NCI-H226 (cell line): ENCODE results near the gene CDC37.

Experiments
- DNase-seq: peaks from one replicate; pipeline ENCODE4 v3.0.0-alpha.2; 2015

Gene CDC37

DNA sequence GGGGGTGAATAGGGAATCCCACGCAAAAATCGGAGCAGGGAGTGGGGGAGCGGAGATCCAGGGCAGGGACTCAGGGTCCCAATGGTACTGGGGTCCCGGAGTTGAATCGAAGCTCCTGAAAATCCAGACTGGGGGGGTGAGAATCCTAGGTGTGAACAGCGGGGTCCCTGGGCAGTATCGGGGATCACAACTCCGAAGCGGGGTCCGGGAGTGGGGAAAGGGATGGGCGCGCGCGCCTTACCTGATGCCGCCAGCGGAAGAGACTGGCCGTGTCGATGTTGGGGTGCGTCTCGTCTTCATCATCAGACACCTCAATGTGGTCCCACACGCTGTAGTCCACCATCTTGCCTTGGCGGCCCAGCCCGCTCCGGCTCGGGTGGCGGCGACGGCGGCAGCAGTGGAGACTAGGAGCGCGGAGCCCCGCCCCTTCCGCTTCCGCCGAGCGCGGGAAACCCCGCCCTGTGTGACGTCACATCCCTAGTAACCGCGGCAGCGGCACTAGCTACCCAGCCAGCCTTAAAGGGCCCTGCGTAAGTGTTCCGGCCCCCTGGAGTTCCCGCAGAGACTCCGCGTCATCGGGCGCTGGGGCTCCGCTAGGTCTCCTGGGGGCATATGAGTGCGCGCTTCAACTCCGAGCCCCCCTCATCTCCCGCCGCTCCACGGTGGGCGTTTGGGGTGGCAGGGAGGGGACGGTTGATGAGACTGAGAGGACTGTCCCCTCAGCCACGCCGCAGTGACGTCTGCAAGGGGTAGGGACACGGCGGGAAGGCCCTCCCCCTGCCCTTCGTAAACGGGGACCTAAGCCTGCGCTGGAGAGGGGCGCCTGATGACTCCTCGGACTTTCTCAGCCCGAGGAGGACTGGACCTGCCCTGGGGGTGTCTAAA lies at the start of gene CDC37:
CDC37 (minus strand) TSS at position 406 of the 885 bp plus-strand sequence; CDS start at position 343, 63 bp downstream.
- peak; percentile 94 for DNase-seq

DNA sequence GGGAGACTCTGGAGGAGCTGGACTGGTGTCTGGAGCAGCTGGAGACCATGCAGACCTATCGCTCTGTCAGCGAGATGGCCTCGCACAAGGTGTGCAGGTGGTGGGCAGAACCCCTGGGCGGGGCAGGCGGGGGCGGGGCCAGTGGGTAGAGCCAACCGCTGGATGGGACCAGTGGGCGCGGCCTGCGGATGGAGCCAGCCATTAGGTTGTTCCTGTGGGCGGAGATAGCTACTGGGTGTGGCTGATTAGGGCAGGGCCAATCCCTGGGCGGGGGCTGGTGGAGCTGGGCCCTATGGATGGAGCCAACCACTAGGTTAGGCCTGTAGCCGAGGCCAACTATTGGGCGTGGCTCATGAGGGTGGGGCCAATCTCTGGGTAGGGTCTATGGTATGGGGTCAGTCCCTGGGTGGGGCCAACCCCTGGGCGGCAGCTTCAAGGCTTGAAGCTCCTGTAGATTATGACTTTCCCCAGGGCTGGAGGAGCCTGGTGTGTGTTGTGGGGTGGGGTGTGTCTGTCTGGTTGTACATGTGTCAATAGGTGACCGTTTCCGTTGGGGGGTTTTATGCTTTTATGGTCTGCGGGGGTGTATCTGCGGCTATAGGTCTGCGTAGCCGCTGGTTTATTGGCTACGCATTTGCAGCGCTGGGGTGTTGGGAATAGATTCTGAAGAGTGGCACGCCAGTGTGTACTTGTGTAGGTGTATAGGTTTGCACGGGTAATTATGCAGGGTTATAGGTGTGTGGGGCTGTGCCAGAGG lies 47.7 kb upstream of the CDC37 start:
- peak; percentile 30 for DNase-seq

DNA sequence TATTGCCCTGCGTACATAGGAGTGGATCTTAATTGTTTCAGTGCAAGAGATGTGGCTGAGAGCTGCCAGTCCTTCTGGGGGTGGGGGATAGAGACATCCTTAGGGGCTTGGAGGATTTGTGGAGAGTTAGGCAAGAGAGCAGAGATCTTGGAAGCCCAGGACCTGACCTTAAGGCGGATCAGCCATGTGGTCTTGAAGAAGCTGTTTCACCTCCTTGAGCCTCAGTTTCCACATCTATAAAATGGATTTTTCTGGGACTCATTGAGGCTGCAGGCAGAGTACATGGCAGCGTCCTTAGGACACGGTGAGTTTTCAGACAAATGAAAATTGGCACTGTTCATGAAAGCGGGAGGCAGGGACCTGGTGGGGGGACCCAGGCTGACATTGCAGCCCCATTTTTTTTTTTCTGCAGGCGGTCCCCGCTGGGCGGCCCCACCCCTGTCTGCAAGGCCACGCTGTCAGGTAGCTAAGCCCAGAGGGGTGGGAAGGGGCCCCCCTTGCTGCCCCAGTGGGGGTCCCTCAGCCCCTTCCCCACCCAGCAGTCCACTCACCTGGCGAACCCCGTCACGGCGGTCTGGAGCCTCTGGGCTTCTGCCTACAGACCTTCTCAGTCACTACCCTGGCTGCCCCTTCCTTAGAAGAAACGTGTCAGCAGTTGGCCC lies 47.0 kb upstream of the CDC37 start:
- no peak for DNase-seq

DNA sequence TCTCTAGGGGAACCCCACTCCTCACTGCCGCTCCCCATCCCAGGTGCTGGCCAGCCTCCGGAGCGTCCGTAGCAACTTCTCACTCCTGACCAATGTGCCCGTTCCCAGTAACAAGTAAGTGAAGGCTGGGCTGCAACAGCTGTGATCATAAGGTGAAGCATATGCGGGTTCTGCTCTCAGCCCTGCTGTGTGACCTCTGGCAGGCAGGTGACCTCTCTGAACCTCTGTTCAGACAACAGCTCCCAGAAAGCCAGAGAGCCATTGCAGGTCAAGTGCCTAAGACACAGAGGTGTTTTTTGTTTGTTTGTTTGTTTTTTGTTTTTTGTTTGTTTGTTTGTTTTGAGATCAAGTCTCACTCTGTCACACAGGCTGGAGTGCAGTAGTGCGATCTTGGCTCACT lies 45.7 kb upstream of the CDC37 start:
- DNase-seq: no peak

DNA sequence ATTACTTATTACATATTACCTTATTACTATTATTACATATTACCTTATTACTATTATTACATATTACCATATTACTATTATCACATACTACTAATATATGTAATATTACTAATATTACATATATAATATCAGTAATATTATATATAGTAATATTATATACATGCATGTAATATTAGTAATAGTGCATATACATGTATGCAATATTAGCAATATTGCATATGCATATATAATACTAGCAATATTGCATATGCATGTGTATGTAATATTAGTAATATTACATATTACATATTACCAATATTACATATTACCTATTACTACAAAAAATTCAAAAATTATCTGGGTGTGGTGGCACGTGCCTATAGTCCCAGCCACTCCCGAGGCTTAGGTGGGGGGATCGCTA lies 39.4 kb upstream of the CDC37 start:
- DNase-seq: no peak

DNA sequence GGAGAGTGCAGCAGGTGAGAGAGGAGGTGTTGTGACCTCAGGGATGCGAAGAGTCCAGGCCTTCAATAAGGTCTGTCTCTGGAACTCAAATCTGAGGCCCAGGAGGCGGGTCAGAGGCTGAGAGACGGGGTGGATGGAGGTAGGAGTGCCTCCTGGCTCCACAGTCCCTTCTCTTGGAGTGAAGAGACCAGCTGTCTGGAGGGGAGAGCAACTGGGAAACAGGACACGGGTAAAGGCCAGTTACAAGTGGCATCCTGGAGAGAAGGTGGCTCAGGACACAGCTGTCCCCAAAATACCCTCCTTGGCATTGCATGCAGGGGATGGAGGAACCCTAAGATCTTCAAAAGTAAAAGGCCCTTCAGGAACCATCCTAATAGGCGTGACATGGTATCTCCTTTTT lies 36.2 kb upstream of the CDC37 start:
- DNase-seq: no peak

DNA sequence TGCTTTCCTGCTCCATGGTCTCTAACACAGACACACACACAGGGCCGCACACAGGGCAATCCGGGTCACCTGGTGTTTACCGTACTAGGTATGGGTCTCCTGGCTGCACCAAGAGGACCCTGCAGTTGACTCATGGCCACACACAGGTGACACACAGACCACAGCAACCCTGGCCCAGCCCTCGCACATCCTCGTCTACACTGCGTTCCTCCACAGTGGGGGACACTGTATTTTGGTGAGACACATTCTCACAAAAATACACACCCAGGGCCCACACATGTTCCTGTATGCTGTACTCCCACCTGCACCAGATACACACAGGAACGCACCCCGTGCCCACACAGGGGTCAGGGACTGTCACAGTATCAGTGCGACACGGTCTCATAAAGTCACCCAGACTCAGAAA lies 29.8 kb upstream of the CDC37 start:
- DNase-seq: no peak

DNA sequence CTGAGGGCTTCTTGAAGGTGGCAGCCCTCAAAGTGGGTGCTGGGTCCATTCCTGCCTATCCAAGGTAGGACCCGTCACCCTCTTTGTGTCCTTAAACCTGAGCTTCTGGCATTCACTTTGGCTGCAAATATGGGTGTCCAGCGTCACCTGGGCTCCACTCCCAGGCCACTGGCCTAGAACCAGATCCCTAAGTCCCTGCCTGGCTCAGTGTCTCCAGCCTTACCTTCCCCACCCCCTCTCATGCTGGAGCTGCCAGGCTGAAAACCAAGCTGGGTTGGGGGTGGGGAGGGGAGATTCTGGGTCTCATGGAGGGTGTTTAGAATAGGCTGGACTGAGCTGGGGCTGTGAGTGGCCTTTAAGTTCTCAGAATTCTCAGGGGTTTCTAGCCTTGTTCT lies 29.4 kb upstream of the CDC37 start:
- no peak for DNase-seq

DNA sequence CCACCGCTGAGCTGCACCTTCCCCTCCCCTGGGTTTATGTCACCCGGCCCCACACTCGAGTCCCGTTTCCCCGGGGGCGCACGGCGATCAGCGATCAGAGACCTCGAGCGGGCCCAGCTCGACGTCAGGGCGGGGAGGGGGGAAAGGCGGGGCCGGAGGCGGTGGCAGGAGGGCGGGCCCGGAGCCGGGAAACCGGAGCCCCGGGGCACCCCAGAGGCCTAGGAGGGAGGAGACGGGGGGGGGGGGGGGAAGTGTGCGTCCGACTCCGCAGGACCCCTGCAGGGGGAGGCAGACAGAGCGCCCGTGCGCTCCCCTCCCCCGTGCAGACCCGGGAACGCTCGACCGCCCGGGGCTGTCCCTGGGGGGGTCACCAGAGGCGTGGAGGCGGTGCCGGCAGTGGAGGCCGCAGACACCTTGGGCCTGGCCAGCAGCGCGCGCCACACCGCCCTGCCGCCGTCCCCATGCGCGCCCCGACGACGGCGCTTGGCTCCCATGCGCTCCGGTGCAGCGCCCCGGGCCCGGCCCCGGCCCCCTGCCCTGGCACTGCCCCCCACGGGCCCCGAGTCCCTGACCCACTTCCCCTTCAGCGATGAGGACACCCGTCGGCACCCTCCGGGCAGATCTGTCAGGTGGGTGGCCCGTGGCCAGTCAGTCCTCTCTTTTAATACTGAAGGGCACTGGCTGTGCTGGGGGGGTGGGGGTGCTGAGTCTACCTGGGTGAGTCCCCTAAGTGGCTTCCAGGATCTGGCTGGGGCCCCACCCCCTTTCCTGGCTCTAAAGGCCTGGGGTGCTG lies 28.8 kb upstream of the CDC37 start:
- DNase-seq: no peak

DNA sequence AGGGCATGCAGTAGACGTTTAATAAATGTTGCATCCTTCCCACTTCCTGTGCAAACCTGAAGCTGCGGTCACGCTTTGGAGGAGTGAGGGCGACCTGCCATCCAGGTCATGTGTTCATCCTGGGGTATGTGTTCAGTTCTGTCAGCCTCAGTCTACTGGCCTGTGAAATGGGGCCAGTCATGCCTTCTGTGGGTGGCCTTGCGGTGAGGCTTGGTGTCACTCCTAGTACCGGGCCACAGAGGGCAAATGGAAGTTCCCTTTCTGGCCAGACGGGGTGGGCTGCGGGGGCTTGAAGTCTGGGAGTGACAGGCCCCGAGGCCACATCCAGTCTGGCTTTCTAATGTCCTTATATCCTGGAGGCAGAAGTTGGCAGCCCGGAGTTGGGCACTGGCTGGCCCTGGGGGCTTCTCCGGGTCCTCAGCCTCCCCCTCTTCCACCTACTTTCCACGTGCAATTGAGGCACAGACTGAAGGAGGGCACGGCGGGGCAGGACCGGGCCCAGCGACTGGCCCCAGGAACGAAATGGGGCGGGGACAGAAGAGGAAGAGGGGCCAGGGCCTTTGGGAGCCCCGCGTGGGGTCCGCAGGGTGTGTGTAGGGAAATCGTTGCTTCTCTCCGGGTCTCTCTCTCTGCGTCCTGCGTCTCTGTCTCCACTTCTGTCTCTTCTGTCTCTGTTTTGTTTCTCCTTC lies 28.1 kb upstream of the CDC37 start:
- DNase-seq: no peak

DNA sequence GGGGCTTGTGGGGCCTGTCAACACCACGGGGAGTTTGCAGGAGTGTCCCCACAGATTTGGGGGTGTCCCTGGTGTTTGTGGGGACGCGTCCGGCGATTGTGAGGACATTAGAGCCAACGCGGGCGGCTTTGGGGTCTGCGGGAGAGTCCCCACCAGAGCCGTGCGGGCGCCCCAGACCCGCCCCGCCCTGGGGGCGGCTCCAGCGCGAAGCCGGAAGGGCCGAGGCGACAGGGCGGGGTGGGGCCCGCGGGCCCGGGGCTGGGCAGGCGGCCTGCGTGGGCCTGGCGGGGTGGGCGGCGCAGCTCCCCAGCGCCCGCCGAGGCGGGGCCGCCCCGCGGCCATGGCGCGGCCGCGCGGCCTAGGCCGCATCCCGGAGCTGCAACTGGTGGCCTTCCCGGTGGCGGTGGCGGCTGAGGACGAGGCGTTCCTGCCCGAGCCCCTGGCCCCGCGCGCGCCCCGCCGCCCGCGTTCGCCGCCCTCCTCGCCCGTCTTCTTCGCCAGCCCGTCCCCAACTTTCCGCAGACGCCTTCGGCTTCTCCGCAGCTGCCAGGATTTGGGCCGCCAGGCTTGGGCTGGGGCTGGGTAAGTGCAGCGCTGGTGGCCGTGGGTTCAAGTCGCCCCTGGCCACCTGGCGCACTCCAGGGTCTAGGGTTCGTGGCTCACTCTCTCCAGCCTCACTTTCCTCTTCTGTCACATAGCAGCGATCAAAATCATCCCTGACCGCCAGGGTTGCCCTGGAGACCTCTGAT lies 27.3 kb upstream of the CDC37 start:
- no peak for DNase-seq

DNA sequence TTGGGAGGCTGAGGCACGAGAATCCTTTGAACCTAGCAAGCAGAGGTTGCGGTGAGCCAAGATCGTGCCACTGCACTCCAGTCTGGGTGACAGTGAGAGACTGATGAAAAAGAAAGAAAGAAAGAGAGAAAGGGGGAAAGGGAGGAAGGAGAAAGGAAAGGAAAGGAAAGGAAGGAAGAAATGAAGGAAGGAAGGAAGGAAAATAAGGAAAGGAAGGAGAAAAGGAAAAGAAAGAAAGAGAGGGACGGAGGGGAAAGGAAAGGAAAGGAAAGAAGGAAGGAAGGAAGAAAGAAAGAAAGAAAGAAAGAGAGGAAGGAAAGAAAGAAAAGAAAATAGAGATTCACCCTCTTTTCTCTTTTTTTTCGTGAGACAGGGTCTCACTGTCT lies 25.6 kb upstream of the CDC37 start:
- DNase-seq: no peak

DNA sequence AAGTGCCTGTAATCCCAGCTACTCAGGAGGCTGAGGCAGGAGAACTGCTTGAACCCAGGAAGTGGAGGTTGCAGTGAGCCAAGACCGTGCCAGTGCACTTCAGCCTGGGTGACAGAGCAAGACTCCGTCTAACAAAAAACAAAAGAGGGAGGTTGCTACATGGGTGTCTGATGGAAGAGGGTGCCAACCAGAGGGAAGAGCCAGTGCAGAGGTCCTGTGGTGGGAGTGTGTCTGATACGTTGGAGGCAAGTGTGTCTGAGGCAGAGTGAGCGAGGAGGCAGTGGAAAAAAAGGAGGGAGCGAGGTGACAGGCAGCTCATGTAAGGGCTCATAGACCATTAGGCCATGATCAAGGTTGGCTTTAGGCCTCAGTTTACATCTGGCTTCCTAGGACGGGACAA lies 23.8 kb upstream of the CDC37 start:
- DNase-seq: no peak

DNA sequence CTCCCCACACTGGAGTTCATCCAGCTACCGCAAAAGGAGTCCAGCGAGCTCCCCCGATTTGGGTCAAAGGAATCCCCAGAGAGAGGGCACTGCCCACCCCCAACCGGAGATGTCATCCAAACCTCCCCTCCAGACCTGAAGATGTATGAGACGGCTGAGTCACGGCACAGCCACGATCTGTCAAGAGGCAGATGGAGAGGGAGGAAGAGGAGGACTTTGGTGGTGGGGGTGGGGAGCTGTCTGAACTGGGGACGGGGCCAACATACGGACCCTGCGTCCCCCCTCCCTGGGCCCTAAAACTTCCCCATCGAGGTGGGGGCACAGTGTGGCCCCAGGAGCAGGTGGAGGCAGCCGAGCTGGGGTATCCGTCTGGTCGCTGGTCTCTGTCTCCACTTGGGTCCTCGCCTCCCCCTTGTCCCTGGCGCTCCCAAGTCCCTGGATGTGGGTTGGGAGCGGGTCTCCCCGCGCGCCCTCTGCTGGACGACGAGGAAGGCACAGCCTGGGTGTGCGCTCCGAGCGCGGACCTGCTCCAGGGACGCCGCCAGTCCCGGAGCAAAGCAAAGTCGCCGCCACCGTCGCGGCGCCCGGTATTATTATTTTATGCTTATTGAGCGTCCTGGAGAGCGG lies 20.8 kb upstream of the CDC37 start:
- DNase-seq: peak; percentile 63

DNA sequence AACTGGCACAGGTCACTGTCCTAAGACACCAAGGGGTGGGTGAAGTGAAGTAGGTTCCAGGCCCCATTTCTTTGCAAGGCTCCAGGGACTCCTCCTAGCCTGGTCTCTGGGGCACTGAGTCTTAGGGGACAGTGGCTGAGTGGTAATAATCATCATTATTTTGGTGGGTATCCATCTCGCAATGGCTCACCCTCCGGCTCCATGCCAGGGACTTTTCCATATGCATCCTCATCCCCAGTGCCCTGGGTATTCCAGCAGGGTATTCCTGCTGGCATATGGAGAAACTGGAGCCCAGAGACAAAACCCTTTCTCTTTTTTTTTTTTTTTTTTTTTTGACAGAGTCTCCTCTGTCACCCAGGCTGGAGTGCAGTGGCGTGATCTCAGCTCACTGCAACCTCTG lies 19.5 kb upstream of the CDC37 start:
- DNase-seq: no peak

DNA sequence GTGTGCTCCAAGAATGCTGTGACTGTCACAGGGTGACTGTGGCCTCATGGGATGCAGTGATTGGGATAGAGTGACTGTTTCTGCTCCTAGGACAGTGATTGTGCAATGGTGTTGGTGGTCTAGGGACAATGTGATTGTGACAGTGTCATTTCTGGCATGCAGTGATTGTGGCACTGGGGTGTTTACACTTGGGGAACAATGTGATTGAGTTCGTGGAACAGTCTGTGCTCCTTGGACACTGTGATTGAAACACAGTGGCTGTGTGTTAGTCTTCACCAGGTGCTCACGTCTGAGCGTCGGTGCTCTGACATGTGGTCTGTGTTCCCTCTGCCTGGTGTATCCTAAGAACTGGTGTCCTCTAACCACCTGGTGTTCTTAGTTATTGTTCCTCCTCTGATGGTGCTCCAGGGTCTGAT lies 18.7 kb upstream of the CDC37 start:
- DNase-seq: no peak

DNA sequence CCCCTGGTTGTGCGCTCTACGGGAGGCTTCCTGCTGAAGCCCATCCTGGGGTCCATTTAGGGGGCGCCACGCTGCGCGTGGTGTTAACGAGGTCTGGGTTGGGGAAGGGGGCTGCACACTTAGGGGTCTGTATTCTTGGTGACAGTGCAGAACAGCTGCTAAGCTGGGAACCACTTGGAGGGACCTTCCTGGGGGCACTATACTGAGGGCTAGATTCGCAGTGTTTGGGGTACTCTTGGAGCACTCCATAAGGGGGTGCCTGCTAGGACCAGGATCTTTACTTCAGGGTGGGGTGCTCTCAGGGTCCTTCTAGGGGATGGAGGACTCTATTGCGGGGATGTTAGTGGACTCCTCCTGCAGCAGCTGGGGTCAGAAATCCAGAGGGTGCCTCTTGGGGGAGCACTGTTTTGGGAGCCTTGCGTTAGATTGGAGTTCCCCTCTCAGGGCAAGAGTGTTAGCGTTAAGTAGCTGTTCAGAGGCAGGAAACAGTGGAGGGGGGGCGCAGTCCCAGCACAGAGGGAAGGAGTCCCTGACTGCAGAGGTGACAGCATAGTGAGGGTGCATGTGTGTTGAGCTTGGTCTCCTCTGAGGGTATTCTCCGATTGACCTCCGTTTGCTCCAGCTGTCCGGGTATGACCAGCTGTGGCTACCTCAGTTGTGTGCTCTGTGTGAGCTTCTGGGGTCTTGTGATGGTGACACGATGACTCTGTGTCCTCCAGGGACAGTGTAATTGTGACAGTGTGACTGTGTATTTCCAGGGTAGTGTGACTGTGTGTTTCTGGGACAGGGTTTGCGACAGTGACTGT lies 18.1 kb upstream of the CDC37 start:
- DNase-seq: no peak

DNA sequence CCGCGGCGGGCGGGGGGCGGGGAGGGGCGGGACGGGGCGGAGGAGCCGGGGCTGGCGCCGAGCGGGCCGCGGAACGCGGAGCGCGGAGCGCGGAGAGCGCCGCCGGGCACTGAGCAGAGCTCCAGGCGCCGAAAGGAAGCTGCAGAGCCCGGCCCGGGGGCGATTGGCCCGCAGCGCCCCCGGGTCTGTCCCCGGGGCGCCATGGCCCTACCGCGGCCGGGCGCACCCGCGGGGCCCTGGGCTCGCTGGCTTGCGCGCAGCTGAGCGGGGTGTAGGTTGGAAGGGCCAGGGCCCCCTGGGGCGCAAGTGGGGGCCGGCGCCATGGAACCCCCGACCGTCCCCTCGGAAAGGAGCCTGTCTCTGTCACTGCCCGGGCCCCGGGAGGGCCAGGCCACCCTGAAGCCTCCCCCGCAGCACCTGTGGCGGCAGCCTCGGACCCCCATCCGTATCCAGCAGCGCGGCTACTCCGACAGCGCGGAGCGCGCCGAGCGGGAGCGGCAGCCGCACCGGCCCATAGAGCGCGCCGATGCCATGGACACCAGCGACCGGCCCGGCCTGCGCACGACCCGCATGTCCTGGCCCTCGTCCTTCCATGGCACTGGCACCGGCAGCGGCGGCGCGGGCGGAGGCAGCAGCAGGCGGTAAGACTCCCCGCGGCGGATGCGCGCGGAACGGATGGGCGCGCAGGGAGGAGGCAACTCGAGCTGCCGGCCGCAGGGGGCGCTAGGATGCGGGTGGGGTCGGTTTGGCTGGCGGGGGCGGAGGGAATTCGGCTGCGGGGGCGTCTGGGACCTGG lies 17.3 kb upstream of the CDC37 start, which contains the start of gene PDE4A:
PDE4A (plus strand) TSS at position 95 of the 796 bp plus-strand sequence; CDS start at position 322, 227 bp downstream.
- DNase-seq: peak; percentile 46
